ENCODE measurements around the gene CAMTA1.

CAMTA1 gene

GRCh38 chr1:7250176-7250575 is 464.9 kb downstream of the CAMTA1 start:
- no peak for DNase-seq

- no peak for DNase-seq
Observed at GRCh38 chr1:7250597-7251453, 465.6 kb downstream of the CAMTA1 start.

GRCh38 chr1:7251454-7251800 is 466.2 kb downstream of the CAMTA1 start:
- no peak for DNase-seq

- DNase-seq: no peak
Observed at GRCh38 chr1:7252411-7253117, 467.3 kb downstream of the CAMTA1 start.

- DNase-seq: no peak
Observed at GRCh38 chr1:7253118-7253480, 467.8 kb downstream of the CAMTA1 start.

- DNase-seq: no peak
Observed at GRCh38 chr1:7253988-7254587, 468.8 kb downstream of the CAMTA1 start.

GRCh38 chr1:7255303-7256058 is 470.2 kb downstream of the CAMTA1 start:
- DNase-seq: no peak

GRCh38 chr1:7256526-7256925 is 471.3 kb downstream of the CAMTA1 start:
- DNase-seq: no peak

- no peak for DNase-seq
Observed at GRCh38 chr1:7257225-7257624, 472.0 kb downstream of the CAMTA1 start.

GRCh38 chr1:7258589-7259135 is 473.4 kb downstream of the CAMTA1 start:
- no peak for DNase-seq

- DNase-seq: no peak
Observed at GRCh38 chr1:7259955-7260354, 474.7 kb downstream of the CAMTA1 start.

- DNase-seq: no peak
Observed at GRCh38 chr1:7261490-7261889, 476.2 kb downstream of the CAMTA1 start.

- DNase-seq: no peak
Observed at GRCh38 chr1:7262611-7263010, 477.4 kb downstream of the CAMTA1 start.

GRCh38 chr1:7263021-7263960 is 478.0 kb downstream of the CAMTA1 start:
- no peak for DNase-seq

- DNase-seq: no peak
Observed at GRCh38 chr1:7264101-7264500, 478.8 kb downstream of the CAMTA1 start.

GRCh38 chr1:7265771-7266371 is 480.6 kb downstream of the CAMTA1 start:
- DNase-seq: no peak

GRCh38 chr1:7266561-7266960 is 481.3 kb downstream of the CAMTA1 start:
- DNase-seq: no peak

- no peak for DNase-seq
Observed at GRCh38 chr1:7267493-7267892, 482.2 kb downstream of the CAMTA1 start.

- DNase-seq: no peak
Observed at GRCh38 chr1:7268983-7269382, 483.7 kb downstream of the CAMTA1 start.

- DNase-seq: no peak
Observed at GRCh38 chr1:7269525-7269924, 484.3 kb downstream of the CAMTA1 start.

GRCh38 chr1:7274256-7274655 is 489.0 kb downstream of the CAMTA1 start:
- DNase-seq: no peak

All from effector CD4-positive, alpha-beta T cell (primary cell).